ENCODE data around the gene FBXL16. TPM values are rescaled to one million over a fixed set of nuclear protein-coding genes. Genes with fewer than 3 reads are reported as not detected.

FBXL16 gene
- total and polyA plus RNA-seq, 2 donors (not counting 3 experiments of a cell fraction or from before 2014, with no cell fraction given) = 0.07 to 0.22 TPM

DNA sequence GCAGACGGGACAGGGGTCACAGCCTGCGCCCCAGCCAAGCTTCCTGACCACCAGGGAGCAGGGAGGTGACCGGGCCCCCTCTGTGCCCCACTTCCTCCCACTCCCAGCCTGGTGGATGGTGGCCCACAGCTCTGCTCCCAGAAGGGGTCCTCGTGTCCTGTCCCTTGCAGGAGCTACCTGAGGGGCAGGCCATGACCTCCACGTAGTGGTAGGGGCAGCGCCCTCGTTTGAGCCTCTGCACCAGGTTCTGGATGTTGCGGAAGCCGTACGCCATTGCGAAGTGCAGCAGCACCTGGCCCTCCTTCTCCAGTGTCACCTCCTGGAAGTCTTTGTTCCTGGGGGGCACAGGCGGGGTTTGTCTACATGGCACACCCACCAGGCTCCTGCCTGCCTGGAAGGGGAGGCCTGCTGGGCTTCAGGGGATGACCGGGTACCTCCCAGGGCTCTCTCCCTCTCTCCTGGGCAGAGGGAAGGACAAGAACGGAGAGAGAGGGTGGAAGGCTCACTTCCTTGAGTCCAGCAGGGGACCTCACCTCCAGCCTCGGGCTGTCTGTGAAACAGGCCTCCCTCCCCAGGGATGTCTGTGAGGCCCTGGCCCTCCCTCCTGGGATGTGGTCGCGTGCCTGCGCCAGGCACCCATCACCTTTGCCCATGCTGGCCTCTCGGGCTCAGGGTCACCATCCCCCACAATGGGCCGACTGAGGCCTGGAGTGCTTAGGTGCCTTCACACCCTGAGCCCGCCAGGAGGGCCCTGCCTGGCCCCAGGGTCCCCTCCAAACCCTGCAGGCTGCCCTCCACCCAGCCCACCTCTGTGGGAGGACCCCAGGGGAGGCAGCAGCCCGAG is 25.3 kb upstream of the FBXL16 start:
- H2AFZ ChIP-seq (ENCODE audit: low read depth, low read length) = no peak overlapping the region
- peaks cover 4 to 24% of the 10 kb centered on the region in 2 experiments for H3K36me3 ChIP-seq (ENCODE audit: control insufficient read depth in 2 of 2, extremely low read depth in 1 of 2, insufficient read depth in 2 of 2, low read length in 2 of 2)
- ChIA-PET POLR2A (no interaction called here), CTCF (interaction anchor here (0.9 to 1.9 kb wide), 3 partner anchors 10 to 19 kb away, joined by 3 to 5 read pairs (median 5); partner anchors contain the start of gene ANTKMT)
- H3K27ac ChIP-seq (ENCODE audit: insufficient read depth, low read depth, low read length) = no peak overlapping the region
- no peaks in the 10 kb centered on the region for H3K79me2 ChIP-seq (ENCODE audit: control insufficient read depth, insufficient read depth, low read length)
- intact Hi-C loops (cut with micrococcal nuclease) = no loop called here
- peaks cover 13% of the 10 kb centered on the region for H3K4me1 ChIP-seq (ENCODE audit: control insufficient read depth, extremely low read depth, insufficient read depth, low read length)
- dilution Hi-C loops (cut with MboI; ENCODE audit: extremely low pct_ligation_motif_present, low sequenced_read_pairs) = no loop called here
- H3K9me1 ChIP-seq (replicated peaks; ENCODE audit: control insufficient read depth, extremely low read depth, insufficient read depth, low read length) = no peaks in the 10 kb centered on the region
- FAIRE-seq (no peak), DNase-seq (ENCODE audit: low read depth, low spot score) (no peak)
- no peak for TF ChIP-seq FOS (IDR thresholded peaks at IDR 0.05; ENCODE audit: borderline replicate concordance, insufficient read depth, low read length)
- TF ChIP-seq, protein P1, sequence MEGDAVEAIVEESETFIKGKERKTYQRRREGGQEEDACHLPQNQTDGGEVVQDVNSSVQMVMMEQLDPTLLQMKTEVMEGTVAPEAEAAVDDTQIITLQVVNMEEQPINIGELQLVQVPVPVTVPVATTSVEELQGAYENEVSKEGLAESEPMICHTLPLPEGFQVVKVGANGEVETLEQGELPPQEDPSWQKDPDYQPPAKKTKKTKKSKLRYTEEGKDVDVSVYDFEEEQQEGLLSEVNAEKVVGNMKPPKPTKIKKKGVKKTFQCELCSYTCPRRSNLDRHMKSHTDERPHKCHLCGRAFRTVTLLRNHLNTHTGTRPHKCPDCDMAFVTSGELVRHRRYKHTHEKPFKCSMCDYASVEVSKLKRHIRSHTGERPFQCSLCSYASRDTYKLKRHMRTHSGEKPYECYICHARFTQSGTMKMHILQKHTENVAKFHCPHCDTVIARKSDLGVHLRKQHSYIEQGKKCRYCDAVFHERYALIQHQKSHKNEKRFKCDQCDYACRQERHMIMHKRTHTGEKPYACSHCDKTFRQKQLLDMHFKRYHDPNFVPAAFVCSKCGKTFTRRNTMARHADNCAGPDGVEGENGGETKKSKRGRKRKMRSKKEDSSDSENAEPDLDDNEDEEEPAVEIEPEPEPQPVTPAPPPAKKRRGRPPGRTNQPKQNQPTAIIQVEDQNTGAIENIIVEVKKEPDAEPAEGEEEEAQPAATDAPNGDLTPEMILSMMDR (IDR thresholded peaks at IDR 0.05; ENCODE audit: extremely low read depth in 1 of 2, insufficient read depth in 1 of 2, low read depth in 1 of 2, low read length in 2 of 2) = no peak
- TF ChIP-seq EZH2 (IDR thresholded peaks at IDR 0.05; ENCODE audit: borderline replicate concordance, low read depth, low read length, severe bottlenecking) = no peak
- TF ChIP-seq, protein P2, sequence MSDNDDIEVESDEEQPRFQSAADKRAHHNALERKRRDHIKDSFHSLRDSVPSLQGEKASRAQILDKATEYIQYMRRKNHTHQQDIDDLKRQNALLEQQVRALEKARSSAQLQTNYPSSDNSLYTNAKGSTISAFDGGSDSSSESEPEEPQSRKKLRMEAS (IDR thresholded peaks at IDR 0.05; ENCODE audit: insufficient read depth, insufficient read length) = no peak
- no peak for TF ChIP-seq MYC (IDR thresholded peaks at IDR 0.05; ENCODE audit: low read depth, low read length)
- no peak for TF ChIP-seq GATA2 (IDR thresholded peaks at IDR 0.05; ENCODE audit: insufficient read depth, insufficient read length, low read depth, low read length)
- TF ChIP-seq POLR2A (IDR thresholded peaks at IDR 0.05; ENCODE audit: low read depth, low read length) = no peak
- no peak for TF ChIP-seq POLR2AphosphoS5 (IDR thresholded peaks at IDR 0.05; ENCODE audit: insufficient read depth, low read depth, low read length)
- TF ChIP-seq JUN (IDR thresholded peaks at IDR 0.05; ENCODE audit: borderline replicate concordance, insufficient read depth, insufficient read length, low read depth) = no peak
- no TSS peak for BruUV-seq (replicated peaks)
- H3K9me3 ChIP-seq (replicated peaks; ENCODE audit: control insufficient read depth, insufficient read depth, low read length) = no peaks in the 10 kb centered on the region
- H3K27me3 ChIP-seq (ENCODE audit: control insufficient read depth in 2 of 2, insufficient read depth in 2 of 2, low read length in 2 of 2) = no peaks in the 10 kb centered on the region
- H3K9ac ChIP-seq (replicated peaks; ENCODE audit: extremely low read depth, insufficient read depth, low read length) = no peak overlapping the region
- no peak overlapping the region for H3K4me2 ChIP-seq (ENCODE audit: insufficient read depth, low read length)
- H3K4me3 ChIP-seq (replicated peaks in 1 of 3; ENCODE audit: insufficient read depth in 1 of 3, low read depth in 1 of 3, low read length in 3 of 3) = no peak overlapping the region
- H4K20me1 ChIP-seq (replicated peaks; ENCODE audit: control insufficient read depth, extremely low read depth, insufficient read depth, low read length) = no peaks in the 10 kb centered on the region
